Karpas-422 (cell line): ENCODE results near the gene TMIE. TPM values are rescaled to one million over a fixed set of nuclear protein-coding genes. Genes with fewer than 3 reads are reported as not detected.

Experiments used
- DNase-seq: peaks from one replicate; pipeline ENCODE4 v3.0.0-alpha.2; 2015
- H2AFZ ChIP-seq: fragments of 200-600 bp; sonication (generic); 2 replicates; pipeline ENCODE4 v1.6.1; 2014; ENCODE audit warnings: antibody characterized with exemption, low read length, mixed read lengths
- H3K27ac ChIP-seq: fragments of 200-600 bp; sonication (generic); 2 replicates; pipeline ENCODE4 v1.5.1; 2014; ENCODE audit warnings: mild to moderate bottlenecking, low read length, moderate library complexity
- H3K27me3 ChIP-seq: fragments of 200-600 bp; sonication (generic); 2 replicates; pipeline ENCODE4 v1.6.1; 2014; ENCODE audit warnings: low read length, mixed read lengths
- H3K36me3 ChIP-seq: fragments of 200-600 bp; sonication (generic); 2 replicates; pipeline ENCODE4 v1.6.1; 2014; ENCODE audit warnings: low read length, mixed read lengths; ENCODE audit not compliant: insufficient read depth
- H3K4me1 ChIP-seq: fragments of 200-600 bp; sonication (generic); 2 replicates; pipeline ENCODE4 v1.6.1; 2014; ENCODE audit warnings: mild to moderate bottlenecking, low read length, mixed read lengths
- H3K4me2 ChIP-seq: fragments of 200-600 bp; sonication (generic); 2 replicates; pipeline ENCODE4 v1.6.1; 2014; ENCODE audit warnings: low read length, low read depth, mild to moderate bottlenecking; ENCODE audit not compliant: poor library complexity, severe bottlenecking
- H3K4me3 ChIP-seq: fragments of 200-600 bp; sonication (generic); 2 replicates; pipeline ENCODE4 v1.5.1; 2014; ENCODE audit warnings: mild to moderate bottlenecking, antibody characterized with exemption, low read length, mixed read lengths
- H3K79me2 ChIP-seq: fragments of 200-600 bp; sonication (generic); 2 replicates; pipeline ENCODE4 v1.6.1; 2014; ENCODE audit warnings: mild to moderate bottlenecking, low read length, mixed read lengths
- H3K9ac ChIP-seq: fragments of 200-600 bp; sonication (generic); 2 replicates; pipeline ENCODE4 v1.6.0; 2014; ENCODE audit warnings: low read length
- H3K9me2 ChIP-seq: fragments of 200-600 bp; sonication (generic), shearing (Covaris generic); replicated peaks from 2 replicates; pipeline ENCODE4 v1.6.0; 2014; ENCODE audit warnings: mild to moderate bottlenecking, low read length, moderate library complexity; ENCODE audit not compliant: insufficient read depth
- H3K9me3 ChIP-seq: fragments of 300-700, 200-600 bp; sonication (generic); 2 replicates; pipeline ENCODE4 v1.6.1; 2014; ENCODE audit warnings: low read length, mixed read lengths
- H4K20me1 ChIP-seq: fragments of 200-600 bp; sonication (generic); 2 replicates; pipeline ENCODE4 v1.6.1; 2014; ENCODE audit warnings: mild to moderate bottlenecking, antibody characterized with exemption, low read length, low read depth; ENCODE audit not compliant: insufficient read depth
- total RNA-seq: library from RNA; depleted of rRNA; stranded (reverse); fragments of >200 nt; shearing (Covaris generic); gene quantifications from 2 replicates; pipeline ENCODE4 v1.2.3, GENCODE V29; 2014; ENCODE audit warnings: low replicate concordance

Gene TMIE
- total RNA-seq, 1 experiment from 2014 or later: not detected

DNA sequence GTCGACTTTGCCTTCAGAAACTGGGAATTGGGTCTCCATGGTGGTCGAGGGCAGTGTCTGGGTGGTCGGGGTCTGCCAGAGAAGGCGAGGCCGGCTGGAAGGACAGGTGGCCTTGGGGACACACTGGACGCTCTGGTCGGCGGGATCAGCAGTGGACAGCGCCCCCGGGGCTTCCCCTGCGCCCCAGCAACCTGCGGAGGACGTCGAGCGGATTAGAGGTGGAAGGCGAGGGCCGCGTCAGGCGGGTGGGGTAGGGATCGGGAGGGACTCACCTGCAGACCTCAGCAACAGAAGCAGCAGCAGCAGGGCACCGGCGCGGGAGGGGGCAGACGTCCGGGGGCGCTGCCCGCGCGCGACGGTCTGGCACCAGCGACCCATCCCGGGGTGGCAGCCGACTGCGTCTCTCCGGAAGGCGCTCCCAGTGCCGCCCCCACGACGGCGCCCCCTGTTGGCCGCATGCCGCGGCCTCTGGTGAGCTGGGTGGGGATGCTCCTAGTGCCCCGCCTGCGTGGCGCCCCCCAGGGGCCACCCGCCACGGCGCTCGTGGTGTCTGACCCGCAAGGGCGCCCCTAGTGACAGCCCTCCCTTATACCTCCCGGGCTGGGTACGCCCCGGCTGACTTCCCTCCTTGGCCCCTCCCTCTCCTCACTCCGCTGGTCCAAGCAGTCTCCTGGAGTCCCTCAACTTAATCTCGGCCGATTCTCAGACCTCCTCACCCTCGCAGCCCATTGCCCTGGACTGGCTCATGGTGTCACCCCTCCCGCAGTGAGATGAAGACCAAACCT lies 16.4 kb downstream of the TMIE start, which contains the start of gene PRSS50:
Gene PRSS50 (minus strand): TSS at position 423 of the 785 bp plus-strand sequence. CDS start 45 bp downstream, at position 378.
- no peak for DNase-seq
- no peaks in the 10 kb centered on the region for H4K20me1 ChIP-seq
- H3K9me2 ChIP-seq: no peaks in the 10 kb centered on the region
- no peak within 1 kb of the TSS for H3K4me2 ChIP-seq
- H3K79me2 ChIP-seq: no peaks in the 10 kb centered on the region
- H3K9me3 ChIP-seq: no peaks in the 10 kb centered on the region
- no peak within 1 kb of the TSS for H3K27ac ChIP-seq
- no peaks in the 10 kb centered on the region for H3K4me1 ChIP-seq
- H3K27me3 ChIP-seq: no peaks in the 10 kb centered on the region
- no peak within 1 kb of the TSS for H3K4me3 ChIP-seq
- H3K36me3 ChIP-seq: no peaks in the 10 kb centered on the region
- H2AFZ ChIP-seq: no peak within 1 kb of the TSS
- H3K9ac ChIP-seq: no peak within 1 kb of the TSS

DNA sequence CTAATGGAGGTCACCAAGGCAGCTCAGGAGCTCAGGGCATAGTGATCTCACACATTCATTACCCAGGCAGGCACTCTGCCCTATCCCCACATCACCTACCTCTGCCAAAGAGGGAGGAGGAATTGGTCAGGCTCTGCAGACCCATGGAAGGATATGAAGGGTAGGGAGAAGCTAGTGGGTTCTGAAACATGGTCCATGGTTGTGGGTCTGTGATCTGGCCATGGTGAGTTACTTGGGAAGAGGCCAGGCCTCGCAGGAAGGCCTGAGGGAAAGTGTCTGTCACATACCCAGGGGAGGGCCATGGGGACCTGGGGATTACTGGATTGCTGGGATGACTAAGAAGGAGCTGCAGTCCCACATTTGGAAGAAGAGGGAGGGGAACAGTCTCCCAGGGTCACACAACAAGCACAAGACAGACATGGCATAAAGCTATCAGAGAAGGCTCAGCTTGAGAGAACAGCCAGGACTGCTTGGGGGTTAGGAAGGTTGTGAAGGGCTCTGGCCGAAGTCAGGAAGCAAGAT lies 17.9 kb downstream of the TMIE start:
- H3K79me2 ChIP-seq: no peaks in the 10 kb centered on the region
- no peaks in the 10 kb centered on the region for H3K36me3 ChIP-seq
- H3K9me2 ChIP-seq: no peaks in the 10 kb centered on the region
- no peak overlapping the region for H3K27ac ChIP-seq
- H3K4me1 ChIP-seq: no peaks in the 10 kb centered on the region
- H3K4me2 ChIP-seq: no peak overlapping the region
- DNase-seq: no peak
- H4K20me1 ChIP-seq: no peaks in the 10 kb centered on the region
- no peaks in the 10 kb centered on the region for H3K27me3 ChIP-seq
- H3K4me3 ChIP-seq: no peak overlapping the region
- no peak overlapping the region for H2AFZ ChIP-seq
- no peak overlapping the region for H3K9ac ChIP-seq
- H3K9me3 ChIP-seq: no peaks in the 10 kb centered on the region

DNA sequence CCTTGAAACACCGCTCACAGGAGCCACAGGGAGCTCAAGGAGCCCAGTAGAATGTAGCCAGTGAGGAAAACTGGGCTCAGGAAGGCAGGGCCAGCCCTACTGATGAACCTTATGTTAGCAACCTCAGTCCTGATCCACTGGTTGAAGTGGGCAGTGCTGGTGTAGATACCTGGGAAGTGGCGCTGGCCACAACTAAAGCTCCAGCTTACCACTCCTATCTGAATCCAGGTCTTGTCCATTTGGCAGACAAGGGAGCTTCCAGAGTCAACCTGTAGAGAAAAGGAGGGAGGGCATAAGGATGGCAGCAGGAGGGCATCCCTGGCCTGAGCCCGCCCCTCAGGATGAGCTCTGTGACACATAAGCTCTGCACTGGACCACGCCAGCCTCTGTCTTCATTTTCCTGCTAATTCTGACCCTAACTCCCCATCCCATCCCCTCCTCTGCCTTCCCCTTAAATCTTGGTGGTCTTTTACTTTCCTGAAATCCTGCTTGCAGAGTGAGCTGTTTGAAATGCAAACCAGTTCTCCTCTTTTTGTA lies 18.6 kb downstream of the TMIE start:
- Histone ChIP-seq H3K27me3 (no peaks in the 10 kb centered on the region), H3K4me3 (no peak overlapping the region), H3K9me2 (no peaks in the 10 kb centered on the region), H4K20me1 (no peaks in the 10 kb centered on the region), H3K4me2 (no peak overlapping the region), H3K79me2 (no peaks in the 10 kb centered on the region), H3K9ac (no peak overlapping the region), H2AFZ (no peak overlapping the region), H3K36me3 (no peaks in the 10 kb centered on the region), H3K27ac (no peak overlapping the region), H3K4me1 (no peaks in the 10 kb centered on the region), H3K9me3 (no peaks in the 10 kb centered on the region)
- no peak for DNase-seq

GRCh38 chr3:46721009-46721408 lies 19.8 kb downstream of the TMIE start:
- no peaks in the 10 kb centered on the region for H4K20me1 ChIP-seq
- no peak for DNase-seq
- H3K27me3 ChIP-seq: no peaks in the 10 kb centered on the region
- H2AFZ ChIP-seq: no peak overlapping the region
- H3K4me2 ChIP-seq: no peak overlapping the region
- no peak overlapping the region for H3K27ac ChIP-seq
- no peak overlapping the region for H3K4me3 ChIP-seq
- H3K9me2 ChIP-seq: no peaks in the 10 kb centered on the region
- H3K4me1 ChIP-seq: no peaks in the 10 kb centered on the region
- H3K9ac ChIP-seq: no peak overlapping the region
- H3K9me3 ChIP-seq: no peaks in the 10 kb centered on the region
- no peaks in the 10 kb centered on the region for H3K36me3 ChIP-seq
- H3K79me2 ChIP-seq: no peaks in the 10 kb centered on the region

GRCh38 chr3:46722443-46722842 lies 21.3 kb downstream of the TMIE start:
- Histone ChIP-seq H3K9ac (no peak overlapping the region), H3K27me3 (no peaks in the 10 kb centered on the region), H3K27ac (no peak overlapping the region), H3K4me1 (no peaks in the 10 kb centered on the region), H3K9me3 (no peaks in the 10 kb centered on the region), H4K20me1 (no peaks in the 10 kb centered on the region), H2AFZ (no peak overlapping the region), H3K4me2 (no peak overlapping the region), H3K4me3 (no peak overlapping the region), H3K9me2 (no peaks in the 10 kb centered on the region), H3K36me3 (no peaks in the 10 kb centered on the region), H3K79me2 (no peaks in the 10 kb centered on the region)
- no peak for DNase-seq

DNA sequence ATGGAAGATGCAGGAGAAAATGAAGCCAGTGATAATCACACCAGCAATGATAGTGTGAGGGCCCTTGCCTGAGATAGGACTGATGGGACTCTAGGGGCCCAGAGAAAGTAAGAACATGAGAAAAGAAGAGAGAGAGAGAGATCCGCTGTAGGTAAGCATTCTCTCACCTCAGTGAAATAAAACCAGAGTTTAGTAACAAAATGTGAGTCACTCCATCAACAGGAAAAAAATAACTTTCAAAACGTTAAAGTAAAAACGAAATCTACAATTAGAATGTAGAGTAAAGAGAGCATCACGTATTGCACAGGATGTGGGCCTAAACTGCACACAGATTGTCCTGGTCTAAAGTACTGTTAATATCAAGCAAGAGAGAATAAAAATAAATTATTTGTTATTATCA lies 23.2 kb downstream of the TMIE start:
- Histone ChIP-seq H3K79me2 (no peaks in the 10 kb centered on the region), H4K20me1 (no peaks in the 10 kb centered on the region), H2AFZ (no peak overlapping the region)

GRCh38 chr3:46725621-46726314 lies 24.6 kb downstream of the TMIE start:
- H3K4me2 ChIP-seq: no peak overlapping the region
- no peaks in the 10 kb centered on the region for H3K4me1 ChIP-seq
- DNase-seq: no peak
- no peaks in the 10 kb centered on the region for H3K9me2 ChIP-seq
- no peak overlapping the region for H3K9ac ChIP-seq
- no peak overlapping the region for H3K27ac ChIP-seq
- H3K9me3 ChIP-seq: no peaks in the 10 kb centered on the region
- no peaks in the 10 kb centered on the region for H3K79me2 ChIP-seq
- no peak overlapping the region for H3K4me3 ChIP-seq
- H3K27me3 ChIP-seq: no peaks in the 10 kb centered on the region
- H2AFZ ChIP-seq: no peak overlapping the region
- no peaks in the 10 kb centered on the region for H4K20me1 ChIP-seq
- H3K36me3 ChIP-seq: no peaks in the 10 kb centered on the region

More for the DNA sequence above, 23.2 kb downstream of the TMIE start:
- Histone ChIP-seq H3K36me3 (no peaks in the 10 kb centered on the region), H3K4me1 (no peaks in the 10 kb centered on the region), H3K27ac (no peak overlapping the region), H3K9me3 (no peaks in the 10 kb centered on the region), H3K9ac (no peak overlapping the region), H3K27me3 (no peaks in the 10 kb centered on the region), H3K4me3 (no peak overlapping the region), H3K9me2 (no peaks in the 10 kb centered on the region), H3K4me2 (no peak overlapping the region)
- DNase-seq: no peak

GRCh38 chr3:46729038-46729437 lies 27.8 kb downstream of the TMIE start:
- no peak overlapping the region for H3K4me2 ChIP-seq
- H3K4me3 ChIP-seq: no peak overlapping the region
- no peak for DNase-seq
- H4K20me1 ChIP-seq: no peaks in the 10 kb centered on the region
- no peaks in the 10 kb centered on the region for H3K9me3 ChIP-seq
- no peaks in the 10 kb centered on the region for H3K27me3 ChIP-seq
- no peaks in the 10 kb centered on the region for H3K79me2 ChIP-seq
- no peak overlapping the region for H3K9ac ChIP-seq
- no peak overlapping the region for H2AFZ ChIP-seq
- 0 out of 2 replicates have a peak, but pooled peaks cover 2% of the 10 kb centered on the region for H3K4me1 ChIP-seq
- H3K9me2 ChIP-seq: no peaks in the 10 kb centered on the region
- no peak overlapping the region for H3K27ac ChIP-seq
- H3K36me3 ChIP-seq: no peaks in the 10 kb centered on the region
